HG02759 (cell line): ENCODE data around the gene BHLHA15.

Experiments
- ATAC-seq: cut with Tn5 transposase; IDR thresholded peaks from one replicate; pipeline ENCODE4 v1.9.1; 2021; ENCODE audit warnings: mild to moderate bottlenecking, moderate library complexity; ENCODE audit not compliant: unreplicated experiment

Gene BHLHA15

DNA sequence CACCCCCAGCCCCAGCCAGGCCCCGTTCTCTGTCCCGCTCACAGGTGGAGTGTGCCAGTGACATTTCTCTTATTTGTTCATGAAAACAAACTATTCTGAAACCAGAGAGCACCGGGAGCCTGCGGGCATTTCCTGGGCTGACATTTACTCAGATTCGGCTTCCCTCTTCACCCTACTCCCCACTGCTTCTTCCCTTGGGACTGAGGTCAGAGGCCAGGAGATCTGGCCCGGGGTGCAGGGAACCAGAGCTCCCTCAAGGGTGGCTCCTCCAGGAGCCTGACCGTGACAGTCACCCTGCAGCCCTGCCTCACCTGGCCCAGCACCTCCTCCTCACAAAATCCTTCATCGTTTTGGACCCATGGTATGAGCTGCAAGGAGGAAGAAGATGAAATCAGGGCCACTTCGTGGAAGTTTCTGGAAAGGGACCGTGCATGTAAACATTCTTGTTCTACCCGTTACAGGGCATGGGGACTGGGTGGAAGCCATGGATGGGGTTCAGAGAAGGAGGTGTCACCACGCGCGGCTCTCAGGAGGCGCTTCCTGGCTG is 12.2 kb downstream of the BHLHA15 start:
- ATAC-seq: no peak

DNA sequence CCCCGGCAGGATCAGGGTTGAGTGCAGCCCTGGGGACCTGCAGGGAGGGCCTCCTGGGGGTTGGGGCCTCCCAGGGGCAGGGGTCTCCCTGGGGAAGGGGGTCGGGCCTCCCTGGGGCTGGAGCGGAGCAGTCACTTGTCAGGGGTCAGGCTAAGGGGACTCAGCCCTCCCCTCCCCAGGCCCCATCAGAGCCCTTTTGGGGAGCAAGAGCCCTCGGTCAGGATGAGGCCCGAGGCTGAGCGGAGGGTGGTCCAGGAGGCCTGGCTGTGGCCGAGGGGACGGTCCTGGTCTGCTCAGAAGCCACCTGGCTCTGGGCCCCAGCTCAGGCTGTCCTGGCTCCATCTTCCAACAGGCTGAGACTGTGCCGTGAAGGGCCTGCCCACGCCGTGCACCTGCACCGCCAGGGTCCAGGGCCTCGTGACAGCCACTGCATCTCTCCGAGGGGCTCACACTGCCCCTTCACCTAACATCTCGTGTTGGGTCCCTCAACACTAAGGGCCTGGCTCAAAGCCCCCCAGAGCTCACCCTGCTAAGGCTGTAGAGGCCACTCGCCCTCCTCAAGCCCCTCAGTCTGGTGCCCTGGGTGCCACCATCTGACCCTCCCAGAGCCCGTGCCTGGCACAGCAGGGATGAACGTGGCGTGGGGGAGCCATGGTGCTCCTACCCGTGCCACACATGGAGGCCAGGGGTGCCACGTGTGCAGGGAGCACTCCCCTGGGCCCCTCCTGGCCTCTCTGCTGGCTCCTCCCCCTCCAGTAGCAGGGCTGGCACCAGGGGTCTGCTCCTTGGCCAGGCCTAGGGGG is 12.9 kb downstream of the BHLHA15 start:
- no peak for ATAC-seq

DNA sequence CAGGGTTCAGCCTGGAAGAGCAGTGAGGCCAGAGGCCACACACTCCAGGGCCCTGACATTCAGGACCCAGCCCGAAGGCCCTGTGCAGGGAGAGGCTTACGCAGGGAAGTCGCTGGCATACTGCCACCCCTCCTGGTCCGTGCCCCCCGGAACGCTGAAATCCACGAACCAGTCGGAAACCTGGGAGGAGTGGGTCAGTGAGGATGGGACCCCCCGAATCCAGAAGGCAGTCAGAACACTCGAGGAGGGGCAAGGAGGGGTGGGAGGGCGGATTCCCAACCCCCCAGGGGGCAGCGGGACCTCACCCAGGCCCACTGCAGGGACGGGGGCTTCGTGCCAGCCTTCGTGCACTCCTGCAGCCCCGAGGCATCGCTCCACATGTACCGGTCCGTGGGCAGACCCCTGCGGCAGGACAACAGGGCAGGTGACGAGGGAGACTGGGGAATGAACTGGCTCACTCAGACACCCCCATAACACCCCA is 13.5 kb downstream of the BHLHA15 start:
- ATAC-seq: no peak

GRCh38 chr7:98225913-98226614 is 14.8 kb downstream of the BHLHA15 start:
- ATAC-seq: no peak

- no peak for ATAC-seq
Observed at GRCh38 chr7:98227939-98228338, 16.7 kb downstream of the BHLHA15 start.

- ATAC-seq: no peak
Observed at GRCh38 chr7:98228801-98229200, 17.6 kb downstream of the BHLHA15 start.

- no peak for ATAC-seq
Observed at GRCh38 chr7:98229441-98229840, 18.2 kb downstream of the BHLHA15 start.

DNA sequence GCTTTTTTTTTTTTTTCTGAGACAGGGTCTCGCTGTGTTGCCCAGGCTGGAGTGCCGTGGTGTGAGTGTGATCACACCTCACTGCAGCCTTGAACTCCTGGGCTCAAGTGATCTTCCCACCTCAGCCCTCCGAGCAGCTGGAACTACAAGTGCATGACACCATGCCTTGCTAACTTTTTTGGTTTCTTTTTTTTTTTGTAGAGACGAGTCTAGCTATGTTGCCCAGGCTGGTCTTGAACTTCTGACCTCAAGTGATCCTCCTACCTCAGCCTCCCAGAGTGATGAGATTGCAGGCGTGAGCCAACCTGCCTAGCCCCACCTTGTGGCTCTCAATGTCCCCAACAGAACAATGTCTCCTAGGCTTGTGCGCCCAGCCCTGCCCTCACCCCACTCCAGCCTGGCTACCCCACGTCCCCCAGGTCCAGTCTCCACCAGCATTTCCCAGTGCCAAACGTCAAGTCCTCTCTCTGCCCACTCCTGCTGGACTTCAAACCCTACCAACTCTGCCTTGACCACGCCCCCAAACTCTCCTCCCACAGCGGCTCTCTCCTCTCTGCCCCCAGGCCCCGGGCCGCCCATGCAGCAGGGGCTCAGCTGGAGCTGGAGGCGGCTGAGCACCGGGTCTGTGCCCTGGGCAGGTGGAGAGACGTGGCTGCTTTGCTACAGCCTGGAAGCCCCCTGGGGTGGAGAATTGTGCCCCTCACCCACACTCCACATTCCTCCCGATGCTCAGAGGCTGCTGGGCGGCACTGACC is 18.9 kb downstream of the BHLHA15 start:
- no peak for ATAC-seq

GRCh38 chr7:98230746-98231471 is 19.7 kb downstream of the BHLHA15 start:
- ATAC-seq: no peak

- ATAC-seq: no peak
Observed at GRCh38 chr7:98231493-98232262, 20.4 kb downstream of the BHLHA15 start.

DNA sequence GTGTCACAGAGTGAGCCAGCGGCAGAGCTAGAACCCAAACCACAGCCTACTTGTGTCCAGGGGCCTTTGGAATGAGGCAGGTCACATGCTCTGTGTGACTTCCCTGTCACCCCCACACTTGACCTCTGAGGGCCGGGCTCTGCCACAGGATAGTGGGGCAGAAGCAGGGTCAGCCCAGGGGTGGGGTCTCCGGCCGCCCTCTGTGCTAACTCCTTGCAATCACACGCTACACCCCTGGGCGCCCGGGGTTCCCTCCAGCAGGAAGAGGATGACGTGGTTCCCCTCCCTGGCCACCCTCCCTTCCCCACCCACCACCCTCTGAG is 21.0 kb downstream of the BHLHA15 start:
- ATAC-seq: no peak

DNA sequence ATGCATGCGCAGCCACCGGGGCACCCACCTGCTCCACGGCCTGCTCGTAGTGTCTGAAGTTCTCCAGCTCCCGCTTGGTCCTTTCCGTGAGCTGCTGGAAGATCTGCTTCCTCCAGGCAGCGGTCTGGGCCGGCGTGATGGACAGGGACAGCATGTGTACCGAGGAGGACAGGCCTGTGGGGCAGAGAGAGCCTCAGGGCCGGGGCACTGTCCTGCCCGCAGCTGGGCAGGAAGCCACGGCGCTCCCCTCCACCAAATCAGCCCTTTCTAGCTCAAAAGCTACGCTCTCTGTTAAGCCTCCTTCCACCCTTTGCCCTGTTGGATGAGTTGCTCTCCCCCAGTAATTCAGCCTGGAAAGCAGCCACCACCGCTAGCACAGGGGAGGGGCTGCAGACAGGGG is 21.6 kb downstream of the BHLHA15 start:
- ATAC-seq: no peak

GRCh38 chr7:98233219-98234070 is 22.2 kb downstream of the BHLHA15 start:
- ATAC-seq: no peak

GRCh38 chr7:98234429-98235147 is 23.3 kb downstream of the BHLHA15 start:
- no peak for ATAC-seq

DNA sequence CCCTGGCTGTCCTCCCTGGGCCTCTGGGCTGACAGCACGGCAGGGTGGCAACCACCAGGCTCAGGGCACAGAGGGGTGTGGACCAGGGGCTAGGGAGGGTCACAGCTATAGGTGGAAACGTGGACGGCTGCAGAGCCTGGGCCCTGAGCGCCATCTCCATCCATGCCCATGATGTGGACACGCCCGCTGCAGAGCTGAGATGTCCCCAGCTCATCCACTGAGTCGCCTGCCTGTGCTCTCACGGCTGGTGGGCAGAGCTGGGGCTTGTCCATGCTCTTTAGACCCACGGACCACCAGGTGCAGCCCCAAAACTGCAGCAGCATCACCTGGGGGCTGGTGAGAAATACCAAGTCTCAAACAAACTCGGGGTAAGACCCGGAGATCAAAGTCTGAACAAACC is 24.7 kb downstream of the BHLHA15 start:
- no peak for ATAC-seq

- no peak for ATAC-seq
Observed at GRCh38 chr7:98236355-98237185, 25.3 kb downstream of the BHLHA15 start.

DNA sequence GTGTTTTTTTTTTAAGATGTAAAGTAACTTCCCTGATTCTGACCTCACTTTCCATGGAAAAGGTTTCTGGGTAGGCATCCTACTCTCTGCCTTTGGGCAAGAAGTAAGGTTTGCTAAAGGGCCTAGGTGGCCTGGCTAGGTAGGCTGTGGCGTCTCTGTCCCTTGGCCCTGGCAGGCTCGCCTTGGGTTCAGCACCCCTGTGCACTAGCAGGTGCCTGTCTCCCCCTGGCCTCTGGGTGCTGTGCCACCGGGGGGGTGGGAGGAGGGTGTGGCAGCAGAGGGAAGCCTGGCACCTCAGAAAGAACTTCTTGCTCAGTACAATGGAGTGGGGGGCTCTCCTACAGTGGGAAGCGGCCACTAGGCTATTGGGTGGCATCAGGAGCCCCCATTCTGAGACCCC is 26.8 kb downstream of the BHLHA15 start:
- ATAC-seq: no peak

GRCh38 chr7:98238976-98239375 is 27.7 kb downstream of the BHLHA15 start:
- ATAC-seq: no peak
